Lung (tissue), 12 donors: ENCODE data around the gene FGFR3. TPM values are rescaled to one million over a fixed set of nuclear protein-coding genes. Genes with fewer than 3 reads are reported as not detected.

ENCODE experiments used
- ATAC-seq: fragments of 200-7000 bp; cut with Tn5 transposase; one replicate; pipeline ENCODE4 v1.9.1; 2020; ENCODE audit warnings: moderate number of reproducible peaks; ENCODE audit not compliant: insufficient read depth, low FRiP score
- DNase-seq, 3 donors: peaks; one replicate each; pipeline ENCODE4 v3.0.0-alpha.2; 2013 to 2017
- H3K27ac ChIP-seq, 2 donors: one replicate each; pipeline ENCODE4 v1.5.1; 2013; ENCODE audit warnings: mild to moderate bottlenecking in 2 of 2, moderate library complexity in 2 of 2, control low read depth in 1 of 2, inconsistent platforms in 1 of 2, low read depth in 1 of 2, low read length in 1 of 2
- H3K27me3 ChIP-seq, 3 donors: one replicate each; pipeline ENCODE4 v1.5.1; 2013; ENCODE audit warnings: low read length in 2 of 3; ENCODE audit not compliant: control insufficient read depth in 3 of 3, insufficient read depth in 3 of 3
- H3K36me3 ChIP-seq, 4 donors: one replicate each; pipeline ENCODE4 v1.5.1; 2013; ENCODE audit warnings: low read length in 4 of 4, mild to moderate bottlenecking in 1 of 4, moderate library complexity in 1 of 4; ENCODE audit not compliant: control insufficient read depth in 4 of 4, insufficient read depth in 4 of 4
- H3K4me1 ChIP-seq, 5 donors: one replicate each; pipeline ENCODE4 v1.5.1; 2013; ENCODE audit warnings: low read length in 5 of 5, mild to moderate bottlenecking in 2 of 5, moderate library complexity in 1 of 5; ENCODE audit not compliant: control insufficient read depth in 5 of 5, insufficient read depth in 5 of 5
- H3K4me3 ChIP-seq: one replicate; pipeline ENCODE4 v1.5.1; 2013; ENCODE audit warnings: mild to moderate bottlenecking, control low read depth, moderate library complexity
- H3K9ac ChIP-seq, 2 donors: one replicate each; pipeline ENCODE4 v1.5.1; 2013; ENCODE audit warnings: low read length in 2 of 2, control low read depth in 1 of 2; ENCODE audit not compliant: insufficient read depth in 1 of 2
- H3K9me3 ChIP-seq, 4 donors: one replicate each; pipeline ENCODE4 v1.5.1; 2013; ENCODE audit warnings: low read length in 3 of 4, mild to moderate bottlenecking in 1 of 4, moderate library complexity in 1 of 4; ENCODE audit not compliant: control insufficient read depth in 4 of 4, insufficient read depth in 3 of 4
- WGBS, 2 donors: extraction: QIAGEN DNeasy Blood & Tissue Kit; methylation state at CpG; one replicate each; pipeline ENCODE4 v1.1.7; 2013; 5-methylcytosine and 5-hydroxymethylcytosine counted together
- polyA plus RNA-seq, 2 donors: library from polyadenylated mRNA; stranded (reverse); fragments of 200-250 nt; gene quantifications; one replicate each; pipeline ENCODE4 v1.2.1, GENCODE V29; 2013
- total RNA-seq, 2 donors: library from RNA; depleted of rRNA in 1 of 2; stranded (reverse); fragments of >200 nt in 1 of 2; gene quantifications; one replicate each; pipeline ENCODE4 v1.2.1, GENCODE V29; 2014 to 2021
- TF ChIP-seq, protein P1 (sequence below): IDR thresholded peaks from 2 replicates; pipeline ENCODE4 v1.5.1; 2012; ENCODE audit warnings: mild to moderate bottlenecking; ENCODE audit errors: control extremely low read depth, extremely low read depth
- donor health status: control.
- donor health status: control.
- donor health status: Bipolar disorder and iron deficiency.
- donor health status: healthy.
- donor health status: DM: yes; HTN: yes; CAD: no.

The FGFR3 gene
- total and polyA plus RNA-seq, 4 donors, result 8.1 to 99.3 (median 22.4) TPM

DNA sequence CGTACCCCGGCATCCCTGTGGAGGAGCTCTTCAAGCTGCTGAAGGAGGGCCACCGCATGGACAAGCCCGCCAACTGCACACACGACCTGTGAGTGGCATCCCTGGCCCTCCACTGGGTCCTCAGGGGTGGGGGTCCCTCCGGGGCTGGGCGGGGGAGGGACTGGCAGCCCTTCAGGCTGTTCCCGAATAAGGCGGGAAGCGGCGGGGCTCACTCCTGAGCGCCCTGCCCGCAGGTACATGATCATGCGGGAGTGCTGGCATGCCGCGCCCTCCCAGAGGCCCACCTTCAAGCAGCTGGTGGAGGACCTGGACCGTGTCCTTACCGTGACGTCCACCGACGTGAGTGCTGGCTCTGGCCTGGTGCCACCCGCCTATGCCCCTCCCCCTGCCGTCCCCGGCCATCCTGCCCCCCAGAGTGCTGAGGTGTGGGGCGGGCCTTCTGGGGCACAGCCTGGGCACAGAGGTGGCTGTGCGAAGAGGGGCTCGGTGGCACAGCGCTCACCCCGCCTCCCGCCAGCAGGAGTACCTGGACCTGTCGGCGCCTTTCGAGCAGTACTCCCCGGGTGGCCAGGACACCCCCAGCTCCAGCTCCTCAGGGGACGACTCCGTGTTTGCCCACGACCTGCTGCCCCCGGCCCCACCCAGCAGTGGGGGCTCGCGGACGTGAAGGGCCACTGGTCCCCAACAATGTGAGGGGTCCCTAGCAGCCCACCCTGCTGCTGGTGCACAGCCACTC lies 13.7 kb downstream of the FGFR3 start:
- H3K4me3 ChIP-seq, result no peak overlapping the region
- 87 to 93% methylated on average over 33 to 41 of the region's 41 CpGs for WGBS, 2 donors
- H3K36me3 ChIP-seq, result peaks cover 0 to 25% (median 14%) of the 10 kb centered on the region in 4 donors
- H3K4me1 ChIP-seq, result peaks cover 0 to 9% (median 2%) of the 10 kb centered on the region in 5 donors
- ATAC-seq, result no peak
- H3K27ac ChIP-seq, result no peak overlapping the region
- TF ChIP-seq, protein P1, sequence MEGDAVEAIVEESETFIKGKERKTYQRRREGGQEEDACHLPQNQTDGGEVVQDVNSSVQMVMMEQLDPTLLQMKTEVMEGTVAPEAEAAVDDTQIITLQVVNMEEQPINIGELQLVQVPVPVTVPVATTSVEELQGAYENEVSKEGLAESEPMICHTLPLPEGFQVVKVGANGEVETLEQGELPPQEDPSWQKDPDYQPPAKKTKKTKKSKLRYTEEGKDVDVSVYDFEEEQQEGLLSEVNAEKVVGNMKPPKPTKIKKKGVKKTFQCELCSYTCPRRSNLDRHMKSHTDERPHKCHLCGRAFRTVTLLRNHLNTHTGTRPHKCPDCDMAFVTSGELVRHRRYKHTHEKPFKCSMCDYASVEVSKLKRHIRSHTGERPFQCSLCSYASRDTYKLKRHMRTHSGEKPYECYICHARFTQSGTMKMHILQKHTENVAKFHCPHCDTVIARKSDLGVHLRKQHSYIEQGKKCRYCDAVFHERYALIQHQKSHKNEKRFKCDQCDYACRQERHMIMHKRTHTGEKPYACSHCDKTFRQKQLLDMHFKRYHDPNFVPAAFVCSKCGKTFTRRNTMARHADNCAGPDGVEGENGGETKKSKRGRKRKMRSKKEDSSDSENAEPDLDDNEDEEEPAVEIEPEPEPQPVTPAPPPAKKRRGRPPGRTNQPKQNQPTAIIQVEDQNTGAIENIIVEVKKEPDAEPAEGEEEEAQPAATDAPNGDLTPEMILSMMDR, result no peak
- no peaks in the 10 kb centered on the region for H3K9me3 ChIP-seq
- no peaks in the 10 kb centered on the region for H3K27me3 ChIP-seq
- H3K9ac ChIP-seq, result no peak overlapping the region
- DNase-seq, result no peak

DNA sequence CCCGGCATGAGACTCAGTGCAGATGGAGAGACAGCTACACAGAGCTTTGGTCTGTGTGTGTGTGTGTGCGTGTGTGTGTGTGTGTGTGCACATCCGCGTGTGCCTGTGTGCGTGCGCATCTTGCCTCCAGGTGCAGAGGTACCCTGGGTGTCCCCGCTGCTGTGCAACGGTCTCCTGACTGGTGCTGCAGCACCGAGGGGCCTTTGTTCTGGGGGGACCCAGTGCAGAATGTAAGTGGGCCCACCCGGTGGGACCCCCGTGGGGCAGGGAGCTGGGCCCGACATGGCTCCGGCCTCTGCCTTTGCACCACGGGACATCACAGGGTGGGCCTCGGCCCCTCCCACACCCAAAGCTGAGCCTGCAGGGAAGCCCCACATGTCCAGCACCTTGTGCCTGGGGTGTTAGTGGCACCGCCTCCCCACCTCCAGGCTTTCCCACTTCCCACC lies 14.3 kb downstream of the FGFR3 start:
- Histone ChIP-seq H3K4me3 (no peak overlapping the region), H3K27me3 (no peaks in the 10 kb centered on the region), H3K27ac (no peak overlapping the region), H3K9ac (no peak overlapping the region), H3K9me3 (no peaks in the 10 kb centered on the region), H3K36me3 (peaks cover 0 to 19% (median 12%) of the 10 kb centered on the region in 4 donors), H3K4me1 (peaks cover 0 to 6% (median 0%) of the 10 kb centered on the region in 5 donors)
- DNase-seq (no peak), ATAC-seq (no peak)
- 87 to 90% methylated on average over 16 of the region's 16 CpGs for WGBS, 2 donors
- TF ChIP-seq, protein P1, result no peak

GRCh38 chr4:1808396-1808795 lies 15.3 kb downstream of the FGFR3 start:
- Histone ChIP-seq H3K36me3 (peaks cover 0 to 19% (median 15%) of the 10 kb centered on the region in 4 donors), H3K9ac (no peak overlapping the region), H3K4me1 (peaks cover 0 to 11% (median 0%) of the 10 kb centered on the region in 5 donors), H3K9me3 (no peaks in the 10 kb centered on the region), H3K27me3 (no peaks in the 10 kb centered on the region), H3K27ac (no peak overlapping the region), H3K4me3 (no peak overlapping the region)
- no peak for DNase-seq
- WGBS, 2 donors, result 83 to 86% methylated on average over 6 of the region's 6 CpGs
- TF ChIP-seq, protein P1, result no peak
- ATAC-seq, result no peak
